ENCODE data around the gene CFAP74. TPM values are rescaled to one million over a fixed set of nuclear protein-coding genes. Genes with fewer than 3 reads are reported as not detected.

The CFAP74 gene
- total RNA-seq, 2 donors from 2014 or later: not detected

DNA sequence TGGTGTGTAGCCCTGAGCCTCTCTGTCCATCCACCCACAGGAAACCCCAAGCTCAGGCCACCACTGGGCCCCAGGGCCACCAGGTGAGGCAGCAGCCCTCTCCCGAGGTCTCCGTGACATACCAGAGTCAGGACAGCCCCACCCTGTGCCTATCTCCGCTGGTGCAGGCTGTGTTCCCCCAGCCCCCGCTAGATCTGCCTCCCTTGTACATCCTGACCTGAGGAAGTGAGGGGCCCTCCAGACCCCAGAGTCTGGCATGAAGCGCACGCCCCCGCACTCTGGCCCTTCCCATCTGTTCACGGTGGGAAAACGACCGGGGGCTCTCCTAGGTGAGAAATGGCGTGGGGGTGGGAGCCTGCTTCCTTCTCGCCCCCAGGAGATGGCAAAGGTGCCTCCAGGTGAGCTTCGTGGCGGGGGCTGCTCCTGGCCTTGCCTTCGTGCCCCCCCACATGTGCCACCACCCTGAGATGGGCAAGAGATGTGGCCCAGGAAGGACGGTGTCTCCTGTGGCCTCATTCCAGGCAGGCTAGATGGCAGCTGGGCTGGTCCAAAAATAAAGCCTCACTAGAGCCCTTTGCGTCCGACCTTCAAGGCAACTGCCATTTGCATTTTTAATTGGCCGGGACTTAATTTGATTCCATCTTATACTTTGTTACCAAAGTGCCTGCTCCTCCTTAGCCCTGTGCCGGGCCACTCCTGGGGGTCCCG, 18.6 kb upstream of the CFAP74 start:
- Histone ChIP-seq H3K9me3 (no peaks in the 10 kb centered on the region), H3K4me3 (no peak overlapping the region), H3K36me3 (no peaks in the 10 kb centered on the region), H3K27me3 (replicated peaks; ENCODE audit: insufficient read depth) (peaks cover 11% of the 10 kb centered on the region), H3K27ac (no peak overlapping the region), H3K4me1 (ENCODE audit: control insufficient read depth in 1 of 2, low read depth in 2 of 2) (no peaks in the 10 kb centered on the region)
- DNase-seq (ENCODE audit: low spot score) (no peak), ATAC-seq (ENCODE audit: insufficient number of reproducible peaks, low FRiP score, low read depth) (no peak)
- TF ChIP-seq, protein P1, sequence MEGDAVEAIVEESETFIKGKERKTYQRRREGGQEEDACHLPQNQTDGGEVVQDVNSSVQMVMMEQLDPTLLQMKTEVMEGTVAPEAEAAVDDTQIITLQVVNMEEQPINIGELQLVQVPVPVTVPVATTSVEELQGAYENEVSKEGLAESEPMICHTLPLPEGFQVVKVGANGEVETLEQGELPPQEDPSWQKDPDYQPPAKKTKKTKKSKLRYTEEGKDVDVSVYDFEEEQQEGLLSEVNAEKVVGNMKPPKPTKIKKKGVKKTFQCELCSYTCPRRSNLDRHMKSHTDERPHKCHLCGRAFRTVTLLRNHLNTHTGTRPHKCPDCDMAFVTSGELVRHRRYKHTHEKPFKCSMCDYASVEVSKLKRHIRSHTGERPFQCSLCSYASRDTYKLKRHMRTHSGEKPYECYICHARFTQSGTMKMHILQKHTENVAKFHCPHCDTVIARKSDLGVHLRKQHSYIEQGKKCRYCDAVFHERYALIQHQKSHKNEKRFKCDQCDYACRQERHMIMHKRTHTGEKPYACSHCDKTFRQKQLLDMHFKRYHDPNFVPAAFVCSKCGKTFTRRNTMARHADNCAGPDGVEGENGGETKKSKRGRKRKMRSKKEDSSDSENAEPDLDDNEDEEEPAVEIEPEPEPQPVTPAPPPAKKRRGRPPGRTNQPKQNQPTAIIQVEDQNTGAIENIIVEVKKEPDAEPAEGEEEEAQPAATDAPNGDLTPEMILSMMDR (IDR thresholded peaks at IDR 0.05): no peak

DNA sequence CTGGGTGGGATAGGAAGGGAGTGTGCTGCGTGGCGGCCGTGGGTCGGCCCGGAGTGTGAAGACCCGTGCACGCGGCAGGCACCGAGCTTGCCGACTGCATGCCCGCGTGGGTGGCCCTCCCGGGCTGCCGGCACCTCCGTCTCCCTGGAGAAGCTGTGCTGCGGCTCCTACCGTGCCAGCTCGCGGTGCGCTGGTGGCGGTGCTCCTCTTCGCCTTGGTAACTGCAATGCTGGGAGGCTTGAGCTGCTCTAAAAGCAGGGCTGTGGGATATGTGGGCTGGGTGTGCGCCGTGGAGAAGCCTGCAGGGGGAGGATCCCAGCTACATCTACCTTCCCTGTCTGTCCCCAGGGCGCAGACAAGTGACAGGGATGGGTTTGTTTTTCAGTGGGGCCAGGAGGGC, 18.0 kb upstream of the CFAP74 start:
- H3K9me3 ChIP-seq: no peaks in the 10 kb centered on the region
- DNase-seq (ENCODE audit: low spot score): no peak
- no peak overlapping the region for H3K27ac ChIP-seq
- no peaks in the 10 kb centered on the region for H3K4me1 ChIP-seq (ENCODE audit: control insufficient read depth in 1 of 2, low read depth in 2 of 2)
- no peaks in the 10 kb centered on the region for H3K36me3 ChIP-seq
- no peak overlapping the region for H3K4me3 ChIP-seq
- ATAC-seq (ENCODE audit: insufficient number of reproducible peaks, low FRiP score, low read depth): no peak
- TF ChIP-seq, protein P1 (IDR thresholded peaks at IDR 0.05): no peak
- H3K27me3 ChIP-seq (replicated peaks; ENCODE audit: insufficient read depth): peaks cover 11% of the 10 kb centered on the region

DNA sequence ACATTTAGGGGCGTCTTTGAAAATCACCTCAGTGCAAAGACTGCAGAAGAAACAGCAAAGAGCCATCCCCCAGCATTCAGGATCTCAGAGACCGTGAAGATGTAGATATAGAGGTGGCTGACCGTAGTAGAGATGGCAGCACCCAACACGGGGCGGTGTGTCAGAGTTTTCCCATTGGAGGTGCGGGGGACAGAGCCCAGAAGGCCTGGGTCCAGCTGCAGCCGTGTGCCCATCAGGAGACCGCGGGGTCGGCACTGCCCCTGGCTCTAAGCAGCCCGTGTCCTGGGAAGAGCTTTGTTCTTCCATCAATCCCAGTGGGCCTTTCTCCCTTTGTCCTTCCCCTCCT, 16.7 kb upstream of the CFAP74 start:
- DNase-seq (ENCODE audit: low spot score): no peak
- Histone ChIP-seq H3K27me3 (replicated peaks; ENCODE audit: insufficient read depth) (peaks cover 11% of the 10 kb centered on the region), H3K36me3 (no peaks in the 10 kb centered on the region), H3K4me1 (ENCODE audit: control insufficient read depth in 1 of 2, low read depth in 2 of 2) (no peaks in the 10 kb centered on the region), H3K27ac (peak overlapping the region in 1 of 2 donors; percentile 7), H3K9me3 (no peaks in the 10 kb centered on the region), H3K4me3 (no peak overlapping the region)
- ATAC-seq (ENCODE audit: insufficient number of reproducible peaks, low FRiP score, low read depth): no peak
- TF ChIP-seq, protein P1 (IDR thresholded peaks at IDR 0.05): no peak

DNA sequence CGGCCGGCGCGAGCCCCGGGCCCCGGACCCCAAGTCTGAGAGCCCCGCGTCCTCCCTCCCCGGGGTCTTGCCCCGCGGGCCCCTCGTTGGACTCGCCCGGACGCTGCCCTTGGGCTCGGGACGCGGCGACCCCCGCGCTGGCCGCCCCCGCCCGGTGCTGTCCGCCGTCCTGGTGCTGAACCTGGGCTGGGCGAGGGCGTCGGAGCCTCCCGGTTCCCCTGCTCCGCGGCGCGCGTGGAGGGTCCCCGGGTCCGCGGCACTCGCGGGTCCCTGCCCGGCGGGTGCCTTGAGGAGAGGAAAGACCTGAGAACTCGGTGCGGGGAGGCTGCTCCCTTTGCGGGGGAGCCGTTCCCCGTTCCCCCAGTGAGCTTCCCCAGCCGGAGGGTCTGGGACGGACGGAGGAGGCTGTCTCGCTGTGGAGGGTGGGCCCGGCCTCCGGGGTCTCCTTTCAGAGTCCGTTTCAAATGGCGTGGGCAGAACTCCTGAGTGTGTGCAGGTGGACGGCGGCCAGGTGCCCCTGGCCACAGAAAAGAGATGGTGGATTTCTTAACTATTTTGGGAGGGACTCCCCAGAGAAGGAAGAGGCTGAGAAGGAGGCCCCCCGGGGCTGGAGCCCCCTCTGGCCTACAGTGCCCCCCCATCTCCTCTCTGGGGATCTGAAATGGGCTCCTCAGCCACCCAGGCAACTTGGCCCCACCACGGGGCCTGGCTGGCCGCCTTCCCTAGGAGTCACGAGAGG, 16.2 kb upstream of the CFAP74 start:
- no peak for DNase-seq (ENCODE audit: low spot score)
- no peaks in the 10 kb centered on the region for H3K36me3 ChIP-seq
- no peaks in the 10 kb centered on the region for H3K9me3 ChIP-seq
- TF ChIP-seq, protein P1 (IDR thresholded peaks at IDR 0.05): no peak
- no peaks in the 10 kb centered on the region for H3K4me1 ChIP-seq (ENCODE audit: control insufficient read depth in 1 of 2, low read depth in 2 of 2)
- peak overlapping the region in 1 of 2 donors; percentile 7 for H3K27ac ChIP-seq
- H3K4me3 ChIP-seq: no peak overlapping the region
- no peak for ATAC-seq (ENCODE audit: insufficient number of reproducible peaks, low FRiP score, low read depth)
- peaks cover 11% of the 10 kb centered on the region for H3K27me3 ChIP-seq (replicated peaks; ENCODE audit: insufficient read depth)

DNA sequence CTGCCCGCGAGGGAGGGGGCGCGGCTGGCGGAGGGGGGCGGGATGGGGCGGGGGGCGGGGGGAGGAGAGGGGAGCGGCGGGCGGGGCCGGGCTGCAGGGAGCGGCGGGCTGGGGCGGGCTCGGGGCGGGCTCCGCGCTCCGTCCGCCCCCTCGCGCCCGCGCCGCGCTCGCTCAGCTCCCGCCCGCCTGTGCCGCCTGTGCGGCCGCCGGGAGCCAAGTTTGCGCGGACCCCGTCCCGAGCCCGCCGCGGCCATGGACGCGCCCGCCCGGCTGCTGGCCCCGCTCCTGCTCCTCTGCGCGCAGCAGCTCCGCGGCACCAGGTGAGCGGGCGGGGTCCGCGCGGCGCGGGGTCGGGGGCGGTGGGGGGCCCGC, 15.6 kb upstream of the CFAP74 start, which contains the start of gene GABRD:
Gene GABRD, plus strand, starts transcription at position 174 of the 372 bp plus-strand sequence. Its CDS starts 79 bp downstream, at position 253.
- no peak for ATAC-seq (ENCODE audit: insufficient number of reproducible peaks, low FRiP score, low read depth)
- Histone ChIP-seq H3K9me3 (no peaks in the 10 kb centered on the region), H3K4me1 (ENCODE audit: control insufficient read depth in 1 of 2, low read depth in 2 of 2) (no peaks in the 10 kb centered on the region), H3K27me3 (replicated peaks; ENCODE audit: insufficient read depth) (peaks cover 11% of the 10 kb centered on the region), H3K27ac (peak within 1 kb of the TSS in 1 of 2 donors; percentile 7), H3K36me3 (no peaks in the 10 kb centered on the region), H3K4me3 (no peak within 1 kb of the TSS)
- DNase-seq (ENCODE audit: low spot score): no peak
- TF ChIP-seq, protein P1 (IDR thresholded peaks at IDR 0.05): no peak

Data from thoracic aorta (tissue), 2 donors.